T-helper 2 cell (primary cell): ENCODE data around the gene RRP1.
A peak's percentile ranks its signal among the peaks of the same experiment; 100 is the strongest.

Experiments used
- DNase-seq, 5 experiments: peaks; one replicate each; pipeline versions ENCODE4 v3.0.0 to v3.0.0-alpha.2; 2012 to 2022

Gene RRP1

GRCh38 chr21:43802713-43803313, 13.4 kb downstream of the RRP1 start:
- no peak for DNase-seq

- no peak for DNase-seq
Measured at GRCh38 chr21:43803558-43804300, 14.4 kb downstream of the RRP1 start.

GRCh38 chr21:43805275-43805800, 16.0 kb downstream of the RRP1 start:
- no peak for DNase-seq

GRCh38 chr21:43806017-43806710, 16.8 kb downstream of the RRP1 start:
- no peak for DNase-seq

- no peak for DNase-seq
Measured at GRCh38 chr21:43808367-43808766, 19.0 kb downstream of the RRP1 start.

GRCh38 chr21:43808832-43809251, 19.5 kb downstream of the RRP1 start:
- no peak for DNase-seq

GRCh38 chr21:43809346-43809799, 20.0 kb downstream of the RRP1 start:
- DNase-seq = no peak

GRCh38 chr21:43809853-43810504, 20.6 kb downstream of the RRP1 start:
- no peak for DNase-seq

GRCh38 chr21:43810505-43811261, 21.3 kb downstream of the RRP1 start:
- peak; percentile 62 to 89 (median 79) for DNase-seq

GRCh38 chr21:43811262-43812105, 22.1 kb downstream of the RRP1 start:
- no peak for DNase-seq

- no peak for DNase-seq
Measured at GRCh38 chr21:43812139-43812821, 22.9 kb downstream of the RRP1 start.

GRCh38 chr21:43812957-43813655, 23.7 kb downstream of the RRP1 start:
- no peak for DNase-seq

- DNase-seq = no peak
Measured at GRCh38 chr21:43813656-43813980, 24.2 kb downstream of the RRP1 start.

- DNase-seq = no peak
Measured at GRCh38 chr21:43814215-43815106, 25.1 kb downstream of the RRP1 start.

- DNase-seq = peak in 1 of 5 experiments; percentile 30
Measured at GRCh38 chr21:43815107-43815613, 25.8 kb downstream of the RRP1 start.

GRCh38 chr21:43815991-43816390, 26.6 kb downstream of the RRP1 start:
- DNase-seq = no peak

GRCh38 chr21:43816611-43817071, 27.3 kb downstream of the RRP1 start:
- DNase-seq = no peak
